HL-60 (cell line): ENCODE data around the gene TBC1D17.

Experiments used
- DNase-seq, 2 experiments: peaks; one replicate each; pipeline ENCODE4 v3.0.0-alpha.2; 2010 to 2020; ENCODE audit warnings: low read depth in 1 of 2, low spot score in 1 of 2
- H3K27ac ChIP-seq: fragments of 250-450 bp; sonication (Bioruptor Pico); replicated peaks from 2 replicates; pipeline ENCODE4 v1.5.1; 2020; ENCODE audit warnings: mild to moderate bottlenecking, moderate library complexity
- H3K27me3 ChIP-seq: fragments of 250-450 bp; sonication (Bioruptor Pico); 2 replicates; pipeline ENCODE4 v1.5.1; 2021; ENCODE audit warnings: mild to moderate bottlenecking, moderate library complexity; ENCODE audit not compliant: insufficient read depth, poor library complexity, severe bottlenecking
- H3K4me3 ChIP-seq: replicated peaks from 2 replicates; pipeline ENCODE4 v1.5.1; 2011; ENCODE audit warnings: mild to moderate bottlenecking, control low read depth, low read length; ENCODE audit not compliant: insufficient read depth
- CTCF ChIP-seq: IDR thresholded peaks from one replicate; pipeline ENCODE4 v1.5.1; 2011; ENCODE audit warnings: low read length, control low read depth, inconsistent platforms; ENCODE audit not compliant: insufficient read depth
- GABPA ChIP-seq: IDR thresholded peaks from 2 replicates; pipeline ENCODE4 v1.6.1; 2012; ENCODE audit warnings: low read depth
- POLR2AphosphoS5 ChIP-seq: IDR thresholded peaks from 2 replicates; pipeline ENCODE4 v1.6.1; 2012; ENCODE audit warnings: low read depth
- REST ChIP-seq: IDR thresholded peaks from 2 replicates; pipeline ENCODE4 v1.6.1; 2012; ENCODE audit warnings: low read depth; ENCODE audit not compliant: insufficient replicate concordance
- SPI1 ChIP-seq: IDR thresholded peaks from 2 replicates; pipeline ENCODE4 v1.6.1; 2012; ENCODE audit warnings: low read depth, mild to moderate bottlenecking, borderline replicate concordance

The TBC1D17 gene

GRCh38 chr19:49857061-49857837, 20.3 kb upstream of the TBC1D17 start:
- no peak overlapping the region for H3K4me3 ChIP-seq
- H3K27ac ChIP-seq, result no peak overlapping the region
- no peak for DNase-seq

GRCh38 chr19:49857838-49858087, 19.7 kb upstream of the TBC1D17 start:
- Histone ChIP-seq H3K27me3 (no peaks in the 10 kb centered on the region), H3K4me3 (no peak overlapping the region), H3K27ac (no peak overlapping the region)
- no peak for TF ChIP-seq REST
- no peak for TF ChIP-seq GABPA
- no peak; the same call in 1 of the 2 replicates for TF ChIP-seq POLR2AphosphoS5
- no peak for TF ChIP-seq SPI1
- no peak for TF ChIP-seq CTCF
- DNase-seq, result no peak

More at GRCh38 chr19:49857061-49857837, 20.3 kb upstream of the TBC1D17 start:
- TF ChIP-seq GABPA (no peak), POLR2AphosphoS5 (no peak; the same call in 1 of the 2 replicates), REST (no peak), SPI1 (no peak), CTCF (no peak)
- H3K27me3 ChIP-seq, result no peaks in the 10 kb centered on the region

GRCh38 chr19:49858088-49858985, 19.2 kb upstream of the TBC1D17 start:
- DNase-seq, result no peak
- H3K27ac ChIP-seq, result no peak overlapping the region

More at GRCh38 chr19:49858088-49858985, 19.2 kb upstream of the TBC1D17 start:
- no peak overlapping the region for H3K4me3 ChIP-seq
- peak; percentile 38 for TF ChIP-seq POLR2AphosphoS5
- no peak for TF ChIP-seq REST
- TF ChIP-seq CTCF, result no peak
- TF ChIP-seq GABPA, result no peak
- TF ChIP-seq SPI1, result no peak
- no peaks in the 10 kb centered on the region for H3K27me3 ChIP-seq
